Lower lobe of right lung (tissue), 2 donors: Measurements from ENCODE around the gene MVK. TPM values are rescaled to one million over a fixed set of nuclear protein-coding genes. Genes with fewer than 3 reads are reported as not detected.

ENCODE experiments used
- ATAC-seq, 2 donors: fragments of 200-7000 bp; cut with Tn5 transposase; one replicate each; pipeline ENCODE4 v1.9.1; 2020 to 2022; ENCODE audit warnings: mild to moderate bottlenecking in 2 of 2, moderate library complexity in 2 of 2
- DNase-seq: peaks from one replicate; pipeline ENCODE4 v3.0.0-alpha.2; 2020
- H3K27ac ChIP-seq: fragments of 200-600 bp; one replicate; pipeline ENCODE4 v1.8.0; 2022
- H3K27me3 ChIP-seq: fragments of 200-600 bp; one replicate; pipeline ENCODE4 v1.8.0; 2022; ENCODE audit warnings: low read depth
- H3K36me3 ChIP-seq: fragments of 200-600 bp; one replicate; pipeline ENCODE4 v1.8.0; 2022; ENCODE audit warnings: mild to moderate bottlenecking
- H3K4me1 ChIP-seq: fragments of 200-600 bp; one replicate; pipeline ENCODE4 v1.8.0; 2022
- H3K4me3 ChIP-seq: fragments of 200-600 bp; one replicate; pipeline ENCODE4 v1.8.0; 2022; ENCODE audit warnings: mild to moderate bottlenecking
- H3K9me3 ChIP-seq: fragments of 200-600 bp; one replicate; pipeline ENCODE4 v1.8.0; 2022
- CTCF ChIP-seq: fragments of 200-600 bp; IDR thresholded peaks from one replicate; pipeline ENCODE4 v1.8.0; 2022; ENCODE audit warnings: antibody characterized with exemption, mild to moderate bottlenecking
- intact Hi-C: fragments of 100-400 bp; cut with DNase I; formaldehyde crosslinking; loops from one replicate; pipeline ENCODE4 v1.11.0; 2022
- total RNA-seq: library from RNA; stranded (reverse); fragmentation: NEBNext Ultra II Directional; extraction: Animal tissue kit (Norgen Biotek cat#: 25700); gene quantifications from one replicate; pipeline ENCODE4 v1.2.1, GENCODE V29; 2021
- donor health status: DM: no; HTN: yes; CAD: no; lungs with severe emphysema.

The MVK gene
- total RNA-seq, 1 donor from 2014 or later = 25.1 TPM

DNA sequence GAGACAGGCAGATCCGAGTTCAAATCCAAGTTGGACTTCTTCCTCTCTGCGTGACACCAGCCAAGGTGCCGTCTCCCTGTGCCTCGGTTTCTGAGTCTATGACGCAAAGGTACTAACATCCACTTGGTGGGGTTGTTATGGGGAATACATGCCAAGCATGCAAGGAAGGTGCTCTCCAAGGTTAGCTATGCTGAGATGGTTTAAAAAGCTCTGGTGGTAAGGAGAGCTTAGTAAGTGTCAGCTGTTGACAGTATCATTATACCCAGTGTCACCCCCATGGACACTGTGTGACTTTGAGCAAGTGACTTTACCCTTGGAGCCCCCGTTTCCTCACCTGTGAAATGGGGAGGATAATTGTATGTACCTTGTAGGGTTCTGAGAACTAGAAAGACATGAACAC is 22.5 kb upstream of the MVK start:
- Histone ChIP-seq H3K36me3 (no peaks in the 10 kb centered on the region), H3K27me3 (peaks cover 32% of the 10 kb centered on the region), H3K9me3 (no peaks in the 10 kb centered on the region), H3K4me1 (no peaks in the 10 kb centered on the region), H3K27ac (no peak overlapping the region), H3K4me3 (no peak overlapping the region)
- intact Hi-C loops = no loop called here
- ATAC-seq (no peak), DNase-seq (no peak)
- TF ChIP-seq CTCF = no peak

DNA sequence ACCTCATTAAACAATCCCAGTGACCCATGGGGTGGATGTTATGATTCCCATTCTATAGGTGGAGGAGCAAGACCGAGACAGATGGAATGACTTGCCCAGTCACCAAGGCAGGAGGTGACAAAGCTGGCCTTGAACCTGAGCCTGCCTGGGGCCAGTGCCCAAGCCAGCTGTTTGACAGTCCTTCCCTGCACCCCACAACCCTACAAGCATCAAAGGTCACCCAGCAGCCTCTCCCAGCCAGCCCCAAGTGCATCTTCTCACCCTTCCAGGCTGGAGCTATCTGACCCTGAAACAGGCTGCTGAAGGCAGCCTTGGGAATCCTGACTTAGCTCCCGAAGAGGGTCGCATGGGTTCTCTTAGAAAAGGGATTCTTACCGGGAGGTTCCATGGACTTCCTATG is 20.6 kb upstream of the MVK start:
- intact Hi-C loops = no loop called here
- no peak for TF ChIP-seq CTCF
- Histone ChIP-seq H3K4me1 (no peaks in the 10 kb centered on the region), H3K9me3 (no peaks in the 10 kb centered on the region), H3K27me3 (peaks cover 29% of the 10 kb centered on the region), H3K36me3 (no peaks in the 10 kb centered on the region), H3K27ac (no peak overlapping the region), H3K4me3 (no peak overlapping the region)
- DNase-seq (no peak), ATAC-seq (no peak)

DNA sequence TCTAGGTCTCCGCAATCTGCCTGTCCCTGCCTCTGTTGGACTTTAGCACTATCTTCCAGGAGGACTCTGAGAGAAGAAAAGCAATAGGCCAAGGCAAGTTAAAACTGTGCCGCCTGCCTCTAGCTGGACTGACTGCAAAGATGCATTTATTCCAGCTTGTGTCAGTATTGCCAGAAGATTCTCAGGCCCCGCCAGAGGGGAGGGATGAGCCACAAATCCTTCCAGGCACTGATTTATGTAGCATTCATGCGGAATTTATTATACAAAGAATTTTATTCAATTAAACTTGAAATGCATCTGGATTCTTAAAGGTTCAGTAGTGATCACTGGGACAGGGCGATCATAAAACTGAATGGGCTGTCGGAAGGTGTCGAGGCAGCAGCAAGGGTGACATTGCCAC is 20.1 kb upstream of the MVK start:
- H3K27ac ChIP-seq = no peak overlapping the region
- no peaks in the 10 kb centered on the region for H3K36me3 ChIP-seq
- ATAC-seq (no peak), DNase-seq (no peak)
- intact Hi-C loops = no loop called here
- H3K4me3 ChIP-seq = no peak overlapping the region
- H3K9me3 ChIP-seq = no peaks in the 10 kb centered on the region
- peaks cover 24% of the 10 kb centered on the region for H3K27me3 ChIP-seq
- no peak for TF ChIP-seq CTCF
- H3K4me1 ChIP-seq = no peaks in the 10 kb centered on the region

GRCh38 chr12:109553906-109554500 is 19.6 kb upstream of the MVK start:
- no peak for TF ChIP-seq CTCF
- no peak for DNase-seq
- Histone ChIP-seq H3K27ac (no peak overlapping the region), H3K27me3 (peaks cover 18% of the 10 kb centered on the region), H3K4me1 (no peaks in the 10 kb centered on the region), H3K9me3 (no peaks in the 10 kb centered on the region), H3K36me3 (no peaks in the 10 kb centered on the region), H3K4me3 (no peak overlapping the region)
- no peak for ATAC-seq
- intact Hi-C loops = no loop called here

DNA sequence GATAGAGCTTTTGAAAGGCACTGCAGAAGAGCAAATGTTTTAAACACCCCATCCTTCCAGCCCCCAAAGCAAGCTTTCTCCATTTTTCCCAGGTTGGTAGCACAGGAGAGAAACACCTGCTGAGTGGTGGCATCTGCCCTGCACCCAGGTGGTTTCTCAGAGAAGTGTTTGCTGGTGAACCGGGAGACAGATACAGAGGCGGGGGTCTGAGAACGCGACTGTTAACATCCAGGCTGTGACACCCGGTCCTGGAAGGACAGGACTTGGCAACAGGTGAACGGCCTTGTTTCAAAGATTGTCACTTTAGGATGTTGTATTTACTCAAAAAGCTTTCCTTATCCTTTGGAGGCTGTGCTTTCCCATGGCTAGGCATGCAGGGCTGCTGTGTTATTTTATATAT is 18.8 kb upstream of the MVK start:
- no peaks in the 10 kb centered on the region for H3K36me3 ChIP-seq
- no peaks in the 10 kb centered on the region for H3K9me3 ChIP-seq
- H3K27ac ChIP-seq = no peak overlapping the region
- peak; percentile 16 for DNase-seq
- peaks cover 12% of the 10 kb centered on the region for H3K27me3 ChIP-seq
- no peak overlapping the region for H3K4me3 ChIP-seq
- TF ChIP-seq CTCF = no peak
- no peaks in the 10 kb centered on the region for H3K4me1 ChIP-seq
- intact Hi-C loops = no loop called here
- no peak for ATAC-seq
